Activated CD8-positive, alpha-beta memory T cell treated with anti-CD3 and anti-CD28 coated beads, Interleukin-2, amount 50 U/mL, for 24 hours (primary cell): ENCODE measurements around the gene AQP10.
A peak's percentile ranks its signal among the peaks of the same experiment; 100 is the strongest.
"Not testable (repeated sequence)": the region's sequence is repeated elsewhere in the genome, so short reads cannot be mapped to it uniquely, and the experiment has no call there.

Experiments used
- DNase-seq: peaks from one replicate; pipeline ENCODE4 v3.0.0-alpha.2; 2020; ENCODE audit errors: extremely low read depth

Gene AQP10

DNA sequence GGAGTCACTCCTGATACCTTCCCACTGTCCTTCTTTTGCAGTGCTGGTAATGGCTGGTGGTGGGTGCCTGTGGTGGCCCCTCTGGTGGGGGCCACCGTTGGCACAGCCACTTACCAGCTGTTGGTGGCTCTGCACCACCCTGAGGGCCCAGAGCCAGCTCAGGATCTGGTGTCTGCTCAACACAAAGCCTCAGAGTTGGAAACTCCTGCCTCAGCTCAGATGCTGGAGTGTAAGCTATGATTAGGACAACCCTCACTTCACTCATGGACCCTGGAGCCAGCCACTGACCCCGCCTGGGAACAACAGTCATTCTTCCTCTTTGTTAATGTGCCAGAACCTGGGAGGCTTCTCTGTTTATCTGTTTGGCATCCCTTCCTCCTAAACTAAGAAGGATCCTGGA lies 3.3 kb downstream of the AQP10 start:
- DNase-seq = no peak

DNA sequence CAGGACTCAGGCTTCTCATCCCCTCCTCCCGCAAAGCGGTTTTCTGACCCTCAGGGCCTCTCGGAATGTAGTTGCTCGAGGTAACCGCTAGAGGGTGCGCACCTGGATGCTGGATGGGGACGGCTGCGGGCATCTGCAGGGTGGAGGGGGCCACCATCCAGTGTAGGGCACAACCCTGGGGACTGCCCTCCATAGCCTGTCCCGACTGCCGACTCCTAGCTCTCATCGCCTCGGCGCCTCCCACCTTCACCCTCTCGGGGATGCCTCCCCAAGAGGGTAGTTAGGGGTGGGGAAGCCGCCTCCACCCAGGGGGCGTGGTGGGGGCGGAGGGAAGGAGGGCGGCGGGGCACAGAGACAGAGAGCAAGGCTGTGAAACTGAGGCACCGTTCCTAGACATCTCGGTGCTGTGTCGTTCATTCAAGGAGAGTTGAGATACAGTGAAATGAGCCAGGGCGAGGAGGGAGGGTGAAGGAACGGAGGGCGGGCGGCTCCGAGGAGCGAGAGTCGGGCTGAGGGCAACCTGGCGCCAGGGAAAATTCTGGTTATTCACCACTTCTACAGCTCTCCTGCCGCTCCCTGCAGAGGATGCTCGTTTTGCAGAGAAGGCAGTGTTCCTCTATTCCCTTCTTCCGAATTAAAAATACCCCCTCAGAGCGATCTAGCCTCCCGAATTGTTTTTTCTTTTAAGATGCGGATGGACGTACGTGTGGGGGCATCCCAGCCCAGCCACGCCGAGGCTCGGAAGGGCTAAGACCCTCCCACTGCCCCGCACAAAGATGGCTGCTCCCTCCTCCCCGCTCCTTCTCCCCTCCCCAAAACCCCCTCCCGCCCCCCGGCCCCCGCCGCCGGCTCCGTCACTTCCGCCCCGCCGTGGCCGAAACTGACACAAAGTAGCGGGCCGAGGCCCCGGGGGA lies 4.0 kb downstream of the AQP10 start, which contains the start of gene ATP8B2:
TSS of gene ATP8B2 (plus strand) at position 857 of the 914 bp plus-strand sequence. CDS start 2,617 bp downstream, outside the sequence.
- DNase-seq = peak; percentile 54

DNA sequence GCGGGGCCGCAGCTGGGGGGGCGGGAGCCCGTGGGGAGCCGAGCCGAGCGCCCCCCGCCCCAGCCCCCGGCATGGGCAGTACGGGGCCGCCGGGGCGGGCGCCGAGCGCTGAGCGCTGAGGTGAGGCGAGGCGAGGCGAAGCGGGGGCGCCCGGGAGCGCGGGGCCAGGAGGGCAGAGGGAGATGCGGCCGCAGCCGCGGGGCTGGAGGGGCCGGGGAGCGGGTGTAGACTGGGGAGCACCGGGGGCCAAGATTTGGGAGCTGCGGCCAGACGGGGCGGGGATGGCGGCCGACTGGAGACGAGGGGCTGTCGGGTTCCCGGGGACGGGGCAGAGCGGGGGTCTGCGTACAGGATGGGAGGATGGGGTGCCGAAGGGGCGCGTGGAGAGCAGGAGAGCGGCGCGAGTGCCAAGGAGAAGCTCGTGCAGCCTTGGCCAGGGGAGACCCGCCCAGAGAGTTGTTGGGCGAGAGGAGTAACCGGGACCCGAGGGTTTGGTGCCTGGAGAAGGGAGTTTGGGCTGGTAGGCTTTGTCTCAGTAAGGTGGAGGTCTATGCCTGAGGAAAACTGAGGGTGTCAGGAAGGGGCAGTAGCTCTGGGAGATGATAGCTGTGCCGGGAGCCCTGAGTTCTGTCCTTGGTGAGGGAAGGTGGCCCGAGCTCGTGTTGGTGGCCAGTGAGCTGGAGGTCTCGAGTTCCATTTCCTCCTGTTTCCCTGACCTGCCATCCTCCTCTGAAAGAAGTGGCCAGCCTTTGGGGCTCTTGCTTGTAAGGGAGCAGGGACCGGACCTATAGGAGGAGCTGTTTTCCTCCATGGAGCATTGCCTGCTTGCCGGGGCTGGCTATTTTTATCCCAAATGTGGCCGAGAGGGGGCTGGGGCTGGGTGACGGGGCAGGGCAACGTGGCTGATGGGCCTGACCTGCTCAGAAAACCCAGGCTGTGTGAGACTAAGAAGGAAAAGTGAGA lies 5.0 kb downstream of the AQP10 start:
- DNase-seq = no peak

DNA sequence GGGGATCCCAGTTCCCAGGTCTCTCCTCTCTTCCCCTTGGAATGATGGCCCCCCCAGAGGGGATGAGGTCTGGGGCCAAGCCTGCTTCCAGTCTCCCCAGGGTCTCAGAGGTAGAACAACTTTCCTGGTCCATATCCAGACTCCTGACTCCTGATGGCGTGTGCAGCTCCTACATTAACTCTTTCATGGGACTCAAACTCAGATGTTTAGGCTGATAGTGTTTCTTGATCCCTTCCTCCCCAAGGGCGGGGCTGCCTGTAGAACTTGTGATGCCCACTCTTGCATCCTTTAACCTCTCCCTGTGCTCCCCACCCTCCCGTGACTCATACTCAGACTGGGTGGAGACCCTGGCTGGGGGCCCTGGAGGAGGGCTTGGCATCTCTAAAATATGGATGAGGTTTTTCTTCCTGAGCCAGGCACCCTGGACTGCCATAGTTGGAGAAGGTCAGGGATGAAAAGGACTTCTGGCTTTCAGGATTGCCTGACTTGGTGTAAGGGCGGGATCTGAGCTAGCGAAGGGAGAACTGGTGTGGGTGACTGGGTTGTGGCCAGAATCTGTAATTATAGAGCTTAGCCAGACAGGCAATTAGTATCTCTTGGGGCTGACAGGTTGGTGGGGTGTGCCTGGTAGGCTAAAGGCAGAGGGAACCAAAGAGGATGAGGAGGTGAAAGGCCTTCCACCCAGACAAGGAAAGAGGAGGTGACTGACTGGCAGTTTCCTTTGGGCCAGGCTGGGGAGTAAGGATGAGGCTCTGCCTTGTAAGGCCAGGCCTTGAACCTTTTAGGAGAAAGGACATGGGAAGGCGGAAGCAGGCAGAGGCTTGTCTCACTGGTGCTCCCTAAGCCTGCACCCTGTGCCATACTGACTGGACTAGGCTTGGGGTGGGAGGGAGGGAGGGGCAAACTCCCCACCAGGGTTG lies 5.9 kb downstream of the AQP10 start:
- no peak for DNase-seq

DNA sequence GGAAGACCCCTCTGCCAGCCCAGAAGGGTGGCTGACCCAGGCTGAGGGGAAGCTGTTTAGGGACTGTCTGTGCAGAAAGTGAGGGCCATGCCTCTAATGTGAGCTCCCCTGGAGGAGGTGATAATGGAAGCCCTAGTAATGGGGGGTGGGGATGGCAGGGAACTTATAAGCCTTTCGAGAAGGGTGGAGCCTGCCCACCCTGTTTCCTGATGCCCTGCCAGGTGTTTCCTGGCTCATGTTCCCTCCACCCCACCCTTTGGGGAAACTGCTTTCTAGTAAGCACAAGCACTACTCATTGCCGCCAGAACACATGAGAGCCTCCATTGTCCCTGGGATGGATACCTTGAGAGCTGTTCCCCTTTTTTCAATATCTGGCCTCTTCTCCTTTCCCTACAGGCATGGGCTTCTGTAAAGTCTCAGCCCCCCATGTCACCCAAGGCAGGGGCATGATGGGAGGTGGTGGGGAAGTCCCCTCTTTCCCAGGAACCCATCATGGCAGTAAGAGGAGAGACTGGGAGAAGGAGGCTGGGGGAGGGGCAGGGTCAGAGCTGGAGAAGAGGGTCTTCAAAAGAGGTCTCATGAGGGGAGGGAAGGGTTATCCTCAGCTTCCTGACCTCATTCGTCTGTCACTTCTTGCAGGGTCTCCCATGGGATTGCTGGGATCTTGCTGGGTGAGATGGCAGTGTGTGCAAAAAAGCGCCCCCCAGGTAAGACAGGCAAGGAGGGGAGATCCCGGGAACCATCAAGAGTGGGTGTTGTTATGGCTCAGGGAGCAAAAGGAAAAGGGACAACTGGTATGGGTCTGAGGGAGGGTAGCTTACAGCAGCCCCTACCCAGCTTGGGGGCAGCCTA lies 6.8 kb downstream of the AQP10 start:
- no peak for DNase-seq

DNA sequence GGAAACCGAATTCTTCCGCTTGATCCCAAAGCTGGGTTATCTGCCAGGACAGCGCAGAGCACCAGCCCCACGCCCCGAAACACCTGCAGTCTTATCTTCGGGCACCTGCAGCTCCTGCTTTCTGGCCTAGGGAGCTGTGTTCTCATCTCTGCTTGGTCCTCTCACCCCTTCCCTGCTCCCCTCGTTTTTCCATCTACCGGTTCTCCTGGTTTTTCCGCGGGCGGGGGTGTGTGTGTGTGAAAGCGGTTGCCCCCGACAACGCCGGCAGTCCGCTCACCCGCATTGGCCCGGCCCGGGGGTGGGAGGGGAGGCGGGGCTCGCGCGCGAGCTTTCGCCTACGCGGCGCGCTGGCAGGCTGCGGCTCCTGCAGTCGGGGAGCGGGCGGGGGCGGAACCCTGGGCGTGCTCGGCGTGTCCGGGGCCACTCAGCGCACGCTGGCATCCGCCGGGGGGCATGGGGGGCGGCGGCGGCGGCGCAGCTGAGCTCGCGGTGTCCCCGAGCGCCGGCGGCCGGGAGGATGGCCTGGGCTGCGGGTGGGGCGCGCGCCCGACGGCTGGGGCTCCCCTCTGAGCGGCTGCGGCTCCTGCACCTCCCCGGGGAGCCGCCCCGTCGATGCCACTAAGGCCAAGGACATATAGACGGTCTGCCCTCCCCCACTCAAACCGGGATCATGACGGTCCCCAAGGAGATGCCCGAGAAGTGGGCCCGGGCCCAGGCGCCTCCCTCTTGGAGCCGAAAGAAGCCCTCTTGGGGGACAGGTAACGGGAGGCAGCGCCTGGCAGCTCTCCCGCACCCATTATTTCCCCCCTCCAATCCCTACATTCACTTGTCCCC lies 7.6 kb downstream of the AQP10 start:
- peak; percentile 60 for DNase-seq

DNA sequence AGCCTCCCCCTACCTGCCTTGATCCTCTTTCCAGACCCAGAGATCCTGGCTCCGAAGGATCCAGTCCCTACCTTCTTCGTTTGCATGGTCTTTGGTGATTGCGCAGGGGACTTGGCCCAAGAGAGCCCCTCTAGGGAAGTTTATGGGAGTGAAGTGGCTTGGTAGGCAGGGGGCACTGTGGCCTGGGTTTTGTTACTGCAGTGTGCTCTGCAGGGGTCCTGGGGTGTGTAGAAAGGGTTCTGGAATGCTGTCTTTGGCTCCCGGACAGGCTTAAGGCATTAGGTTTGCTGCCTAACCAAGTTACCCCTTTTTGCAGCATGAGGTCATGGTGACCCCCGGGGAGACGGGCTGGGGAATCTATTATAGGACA lies 8.2 kb downstream of the AQP10 start:
- DNase-seq = no peak

DNA sequence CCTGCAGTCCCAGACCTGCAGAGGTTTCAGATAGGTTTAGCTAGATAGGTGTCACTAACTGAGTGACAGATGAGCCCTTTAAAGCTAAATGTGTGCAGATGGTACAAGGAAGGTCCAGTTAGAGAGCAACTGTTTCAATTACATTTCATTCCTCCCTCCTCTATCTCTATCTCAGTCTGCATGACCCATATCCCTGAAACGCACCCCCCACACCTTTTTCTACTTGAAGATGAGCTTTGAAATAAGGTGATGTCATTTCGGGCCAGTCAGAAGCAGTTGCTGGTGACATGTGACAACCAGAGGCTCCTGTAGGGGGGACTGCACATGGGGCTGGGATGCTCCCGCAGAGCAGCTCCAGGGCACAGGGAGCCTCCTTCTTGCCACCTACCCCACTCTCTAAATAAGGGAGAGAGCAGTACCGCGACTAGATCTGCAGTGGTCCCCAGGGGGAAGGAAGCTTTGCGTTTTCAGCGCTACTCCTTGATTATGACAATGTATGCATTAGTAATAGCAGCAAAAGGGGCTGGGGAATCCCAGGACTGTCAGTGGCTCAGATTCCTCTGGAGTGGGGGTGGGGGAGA lies 8.7 kb downstream of the AQP10 start:
- no peak for DNase-seq

DNA sequence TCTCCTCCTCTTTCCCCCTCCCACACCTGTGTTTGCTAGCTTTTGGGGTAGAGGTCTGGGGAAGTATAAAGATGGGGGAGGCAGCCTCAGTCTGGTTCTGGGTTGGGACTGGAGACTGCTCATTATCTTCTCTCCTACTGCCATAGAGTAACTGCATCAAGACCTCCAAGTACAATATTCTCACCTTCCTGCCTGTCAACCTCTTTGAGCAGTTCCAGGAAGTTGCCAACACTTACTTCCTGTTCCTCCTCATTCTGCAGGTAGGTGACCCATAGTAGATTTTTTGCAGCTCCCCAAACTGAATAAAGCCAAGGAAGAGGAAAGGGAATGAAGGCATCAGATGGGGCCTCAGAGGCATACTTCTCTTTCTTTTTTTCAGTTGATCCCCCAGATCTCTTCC lies 9.8 kb downstream of the AQP10 start:
- no peak for DNase-seq

DNA sequence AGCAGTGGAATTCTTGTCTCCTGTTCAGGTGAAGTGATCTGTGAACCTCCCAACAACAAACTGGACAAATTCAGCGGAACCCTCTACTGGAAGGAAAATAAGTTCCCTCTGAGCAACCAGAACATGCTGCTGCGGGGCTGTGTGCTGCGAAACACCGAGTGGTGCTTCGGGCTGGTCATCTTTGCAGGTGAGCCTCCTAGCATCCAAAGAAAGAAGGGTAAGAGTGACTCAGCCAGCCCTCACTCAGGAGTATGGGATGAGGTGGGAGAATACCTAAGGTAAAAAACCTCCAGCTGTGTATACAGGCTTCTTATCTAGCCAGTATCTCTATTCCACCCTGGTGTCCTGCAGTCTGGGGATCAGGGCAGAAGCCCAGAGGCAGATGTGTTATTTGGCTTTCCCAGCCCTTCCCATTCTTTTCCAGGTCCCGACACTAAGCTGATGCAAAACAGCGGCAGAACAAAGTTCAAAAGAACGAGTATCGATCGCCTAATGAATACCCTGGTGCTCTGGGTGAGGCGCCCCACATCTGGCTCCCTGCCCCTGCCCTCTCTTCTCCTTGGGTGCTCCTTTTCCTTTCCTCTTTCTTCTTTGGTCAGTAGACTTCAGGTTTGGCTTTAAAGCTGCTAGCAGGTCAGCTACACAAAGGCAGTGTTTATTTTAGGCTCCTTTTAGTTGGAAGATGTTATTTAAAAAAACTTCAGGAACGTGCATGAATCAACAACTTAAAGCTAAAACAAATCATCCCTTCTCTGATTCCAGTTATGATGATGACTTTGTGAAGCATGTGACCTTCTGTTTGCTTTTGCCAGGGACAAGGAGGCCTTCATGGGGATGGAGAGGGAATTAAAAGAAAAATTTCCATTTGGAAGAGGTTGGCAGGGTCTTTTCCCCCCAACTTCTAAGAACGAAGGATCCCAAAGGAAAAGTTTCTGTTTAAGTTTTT lies 13.5 kb downstream of the AQP10 start:
- no peak for DNase-seq

DNA sequence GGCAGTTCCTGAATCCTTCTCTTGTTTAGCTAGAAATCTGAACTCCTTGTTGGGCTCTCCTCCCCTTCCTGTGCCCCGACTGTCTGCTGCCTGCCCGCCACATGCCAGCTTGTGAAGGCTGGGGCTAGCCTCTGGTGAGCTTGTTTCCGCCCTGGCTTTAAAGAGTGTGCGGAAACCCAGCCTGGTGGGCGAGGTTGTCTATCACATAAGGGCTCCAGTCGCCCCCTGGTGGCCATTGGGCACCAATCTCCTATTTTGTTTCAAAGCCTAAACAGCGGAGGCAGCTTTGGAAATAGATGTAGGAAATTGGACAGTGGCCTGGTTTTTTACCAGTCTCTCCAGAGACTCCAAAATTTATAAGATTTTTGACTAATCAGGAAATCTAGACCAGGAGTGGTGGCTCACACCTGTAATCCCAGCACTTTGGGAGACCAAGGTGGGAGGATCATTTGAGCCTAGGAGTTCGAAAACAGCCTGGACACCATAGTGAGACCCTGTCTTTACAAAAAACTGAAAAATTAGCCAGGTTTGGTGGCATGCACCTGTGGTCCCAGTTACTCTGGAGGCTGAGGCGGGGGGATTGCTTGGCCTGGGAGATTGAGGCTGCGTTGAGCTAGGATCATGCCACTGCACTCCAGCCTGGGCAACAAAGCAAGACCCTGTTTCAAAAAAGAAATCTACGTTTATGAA lies 14.3 kb downstream of the AQP10 start:
- DNase-seq = peak; percentile 82

DNA sequence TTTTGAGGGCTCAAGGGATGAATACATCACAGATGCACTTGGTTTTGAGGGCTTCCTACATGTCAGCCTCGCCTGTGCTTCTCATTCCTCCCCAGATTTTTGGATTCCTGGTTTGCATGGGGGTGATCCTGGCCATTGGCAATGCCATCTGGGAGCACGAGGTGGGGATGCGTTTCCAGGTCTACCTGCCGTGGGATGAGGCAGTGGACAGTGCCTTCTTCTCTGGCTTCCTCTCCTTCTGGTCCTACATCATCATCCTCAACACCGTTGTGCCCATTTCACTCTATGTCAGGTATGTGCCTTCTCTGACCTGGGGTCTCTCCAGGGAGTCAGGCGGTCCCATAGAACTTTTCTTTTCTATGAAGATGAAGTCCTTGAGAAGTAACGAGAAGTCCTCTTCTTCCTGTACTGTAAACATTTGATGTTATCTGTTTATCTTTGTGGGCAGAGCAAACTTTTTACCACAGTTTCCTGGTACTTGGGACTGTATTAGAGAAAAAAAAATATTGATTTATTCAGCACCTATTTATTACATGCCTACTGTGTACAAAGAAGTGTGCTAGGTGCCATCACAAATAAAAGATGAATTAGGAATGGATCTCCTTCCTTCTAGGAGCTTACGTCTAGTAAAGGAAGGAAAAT lies 16.5 kb downstream of the AQP10 start:
- no peak for DNase-seq

DNA sequence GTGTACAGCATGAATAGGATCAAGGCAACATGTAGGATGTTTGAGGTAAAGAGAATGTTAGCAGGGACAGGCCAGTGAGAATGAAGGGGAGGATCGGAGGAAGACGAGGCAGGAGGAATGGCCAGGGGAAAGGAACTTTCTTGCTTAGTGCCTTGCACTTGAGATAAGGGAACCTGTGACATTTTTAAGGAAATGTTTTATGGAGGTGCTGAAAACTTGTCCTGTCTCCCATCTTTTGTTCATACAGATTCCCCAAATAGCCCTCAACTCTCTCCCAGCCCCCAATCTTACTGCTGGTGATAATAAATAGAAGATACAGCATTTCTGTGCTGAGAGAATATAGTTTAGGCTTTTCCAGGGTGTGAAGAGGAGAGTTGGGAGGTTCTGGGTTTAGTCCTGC lies 18.0 kb downstream of the AQP10 start:
- no peak for DNase-seq

DNA sequence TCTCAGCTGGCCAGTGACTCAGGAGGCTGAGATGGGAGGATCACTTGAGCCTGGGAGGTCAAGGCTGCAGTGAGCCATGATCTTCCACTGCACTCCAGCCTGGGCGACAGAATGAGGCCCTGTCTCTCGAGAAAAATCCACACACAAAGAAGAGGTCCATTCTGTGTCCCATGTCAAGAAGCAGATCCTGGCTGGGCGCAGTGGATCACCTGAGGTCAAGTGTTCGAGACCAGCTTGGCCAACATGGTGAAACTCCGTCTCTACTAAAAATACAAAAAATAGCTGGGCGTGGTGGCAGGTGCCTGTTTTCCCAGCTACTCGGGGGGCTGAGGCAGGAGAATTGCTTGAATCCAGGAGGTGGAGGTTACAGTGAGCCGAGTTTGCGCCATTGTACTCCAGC lies 20.5 kb downstream of the AQP10 start:
- DNase-seq = not testable (repeated sequence)

DNA sequence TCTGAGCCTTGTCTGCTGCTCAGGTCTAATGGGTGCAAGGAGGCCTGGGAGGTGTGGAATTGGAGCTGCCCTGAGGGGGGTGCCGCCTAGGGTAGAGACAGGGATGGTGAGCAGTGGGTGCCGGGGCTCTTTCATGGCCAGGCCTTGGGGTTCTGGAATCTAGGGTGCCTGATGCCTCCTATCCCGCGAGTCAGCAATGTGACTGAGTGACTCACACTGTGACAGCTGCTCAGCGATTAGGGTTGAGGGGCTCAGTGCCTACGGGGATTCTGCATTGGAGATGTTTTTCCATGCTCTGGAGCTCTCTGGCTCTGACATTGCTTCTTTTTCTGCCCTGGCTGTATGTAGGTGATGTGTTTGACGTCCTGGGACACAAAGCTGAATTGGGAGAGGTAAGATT lies 21.2 kb downstream of the AQP10 start:
- no peak for DNase-seq

DNA sequence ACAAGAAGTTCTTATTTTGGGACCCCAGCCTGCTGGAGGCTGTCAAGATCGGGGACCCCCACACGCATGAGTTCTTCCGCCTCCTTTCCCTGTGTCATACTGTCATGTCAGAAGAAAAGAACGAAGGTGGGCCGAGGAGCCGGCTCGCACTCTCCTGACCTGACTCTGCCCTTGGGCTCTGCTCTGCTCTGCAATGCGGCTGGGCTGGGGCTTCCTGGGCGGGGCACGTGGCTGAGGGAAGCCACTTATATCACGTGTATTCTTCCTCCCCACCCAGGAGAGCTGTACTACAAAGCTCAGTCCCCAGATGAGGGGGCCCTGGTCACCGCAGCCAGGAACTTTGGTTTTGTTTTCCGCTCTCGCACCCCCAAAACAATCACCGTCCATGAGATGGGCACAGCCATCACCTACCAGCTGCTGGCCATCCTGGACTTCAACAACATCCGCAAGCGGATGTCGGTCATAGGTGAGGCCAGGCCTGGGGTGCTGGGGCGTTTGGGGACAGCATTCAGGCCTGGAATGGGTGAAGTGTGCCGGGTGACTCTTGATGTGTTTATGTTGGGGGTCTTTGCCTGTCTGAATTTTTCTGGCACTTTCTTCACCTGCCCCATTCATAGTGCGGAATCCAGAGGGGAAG lies 22.1 kb downstream of the AQP10 start:
- DNase-seq = peak; percentile 53
